ENCODE data around the gene ALDOC.

Gene ALDOC

GRCh38 chr17:28532050-28532960, 44.4 kb downstream of the ALDOC start:
- DNase-seq (ENCODE audit: low spot score), result no peak

DNA sequence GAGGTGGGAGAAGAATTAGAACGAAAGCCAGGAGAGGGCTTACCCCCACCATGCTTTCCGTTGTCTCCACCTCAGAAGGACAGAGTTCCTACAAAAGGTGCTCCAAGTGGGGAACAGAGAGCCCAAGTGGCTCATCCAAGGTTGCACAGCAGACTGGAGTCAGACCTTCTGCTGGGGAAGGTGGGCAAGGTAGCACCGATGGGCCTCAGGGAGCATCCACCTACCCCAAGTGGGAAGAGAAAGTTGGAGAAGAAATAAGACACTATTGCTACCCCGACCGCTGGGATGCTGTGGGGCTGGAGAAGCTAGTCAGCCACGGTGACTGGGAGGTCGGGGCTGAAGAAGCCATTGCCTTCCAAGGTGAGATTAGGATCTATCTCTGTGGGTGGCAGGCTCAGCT, 45.8 kb downstream of the ALDOC start:
- no peak for DNase-seq (ENCODE audit: low spot score)

- no peak for DNase-seq (ENCODE audit: low spot score)
These were observed 46.4 kb downstream of the ALDOC start for GRCh38 chr17:28530250-28530649.

DNA sequence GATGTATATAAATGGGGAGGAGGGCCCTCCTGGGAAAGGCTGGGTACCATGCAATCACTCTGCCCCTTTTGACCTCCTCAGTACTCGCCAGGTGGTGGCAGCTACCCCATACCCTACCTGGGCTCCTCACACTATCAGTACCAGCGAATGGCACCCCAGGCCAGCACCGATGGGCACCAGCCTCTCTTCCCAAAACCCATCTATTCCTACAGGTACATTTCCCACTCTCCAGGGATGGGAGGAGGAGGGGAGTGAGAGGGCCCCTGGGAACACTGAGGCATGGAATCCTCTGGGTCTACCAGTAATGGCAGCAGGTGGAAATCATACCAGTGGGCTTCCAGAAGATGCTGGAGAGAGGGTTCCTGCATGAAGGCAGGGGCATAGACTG, 47.7 kb downstream of the ALDOC start:
- DNase-seq (ENCODE audit: low spot score), result no peak

- no peak for DNase-seq (ENCODE audit: low spot score)
These were observed 48.2 kb downstream of the ALDOC start for GRCh38 chr17:28528327-28529012.

DNA sequence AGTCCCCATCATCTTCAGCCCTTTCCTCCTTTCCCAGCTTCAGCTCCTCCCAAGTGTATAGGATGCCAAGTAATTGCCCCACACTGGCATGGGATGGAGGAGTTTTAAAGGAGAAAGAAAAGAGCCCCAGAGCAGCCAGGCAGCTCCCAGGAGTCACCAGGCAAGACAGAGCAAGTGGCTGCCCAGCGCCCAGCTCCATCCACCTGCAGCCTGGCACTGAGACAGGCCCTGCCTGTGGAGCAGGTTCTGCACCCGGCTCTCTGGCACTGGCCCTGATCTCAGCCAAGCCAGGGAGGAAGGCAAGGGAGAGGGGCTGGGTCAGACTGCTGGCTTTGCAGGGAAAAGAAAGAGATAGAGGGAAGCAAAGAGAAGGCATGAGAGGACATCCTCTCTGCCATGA, 48.8 kb downstream of the ALDOC start:
- no peak for DNase-seq (ENCODE audit: low spot score)

GRCh38 chr17:28527181-28527681, 49.5 kb downstream of the ALDOC start:
- no peak for DNase-seq (ENCODE audit: low spot score)

- no peak for DNase-seq (ENCODE audit: low spot score)
These were observed 50.3 kb downstream of the ALDOC start for GRCh38 chr17:28526381-28526780.

- DNase-seq (ENCODE audit: low spot score), result peak; percentile 77
These were observed 51.9 kb downstream of the ALDOC start for GRCh38 chr17:28524476-28525424.

DNA sequence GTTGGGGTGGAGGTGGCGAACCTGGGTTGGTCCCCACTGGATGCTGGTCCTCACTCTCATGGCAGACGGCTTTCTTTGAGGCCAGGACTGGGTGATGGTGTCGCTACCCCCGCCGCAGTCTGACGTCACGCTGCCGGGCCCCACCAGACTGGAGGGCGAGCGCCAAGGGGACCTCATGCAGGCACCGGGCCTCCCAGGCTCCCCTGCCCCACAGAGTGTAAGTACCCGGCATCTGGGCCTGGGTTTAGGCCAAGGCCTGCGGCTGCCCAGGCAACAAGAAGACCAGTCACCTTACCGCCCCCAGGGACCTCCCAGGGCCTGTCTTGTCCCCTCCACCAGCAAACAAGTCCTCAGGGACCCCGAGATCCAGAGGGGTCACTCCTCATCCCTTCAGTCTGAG, 52.8 kb downstream of the ALDOC start:
- no peak for DNase-seq (ENCODE audit: low spot score)

GRCh38 chr17:28523186-28523585, 53.5 kb downstream of the ALDOC start:
- DNase-seq (ENCODE audit: low spot score), result no peak
